Measurements from ENCODE around the gene ANO6. TPM values are rescaled to one million over a fixed set of nuclear protein-coding genes. Genes with fewer than 3 reads are reported as not detected.

The ANO6 gene
- total RNA-seq, 1 donor from 2014 or later, result 49.0 TPM

- peaks cover 14% of the 10 kb centered on the region for H3K36me3 Mint-ChIP-seq
Measured at GRCh38 chr12:45407981-45408728, 192.3 kb downstream of the ANO6 start.

GRCh38 chr12:45408729-45409114 lies 192.8 kb downstream of the ANO6 start:
- H3K9me3 ChIP-seq (ENCODE audit: low read depth), result no peaks in the 10 kb centered on the region
- Mint-ChIP-seq H3K27ac (no peak overlapping the region), H3K4me3 (no peak overlapping the region), H3K36me3 (peaks cover 12% of the 10 kb centered on the region), H3K9me3 (no peaks in the 10 kb centered on the region), H3K4me1 (no peaks in the 10 kb centered on the region), H3K27me3 (ENCODE audit: insufficient read depth, low read depth) (no peaks in the 10 kb centered on the region)
- H3K4me3 ChIP-seq, result no peak overlapping the region
- H3K79me2 ChIP-seq (ENCODE audit: low read depth), result no peaks in the 10 kb centered on the region
- H3F3A ChIP-seq (ENCODE audit: low read depth), result no peaks in the 10 kb centered on the region
- DNase-seq (ENCODE audit: low spot score), result no peak
- H2AFZ ChIP-seq (replicated peaks), result no peak overlapping the region
- no peaks in the 10 kb centered on the region for H3K4me1 ChIP-seq
- H3K9ac ChIP-seq, result no peak overlapping the region
- no peak overlapping the region for H3K4me2 ChIP-seq
- no peaks in the 10 kb centered on the region for H4K20me1 ChIP-seq (ENCODE audit: low read depth)
- H3K27ac ChIP-seq, result no peak overlapping the region
- peaks cover 5% of the 10 kb centered on the region for H3K36me3 ChIP-seq
- H3K27me3 ChIP-seq, result no peaks in the 10 kb centered on the region
- TF ChIP-seq EZH2phosphoT487 (IDR thresholded peaks at IDR 0.05) (no peak), EZH2 (IDR thresholded peaks at IDR 0.05) (no peak), CTCF (IDR thresholded peaks at IDR 0.05) (no peak)

More at GRCh38 chr12:45407981-45408728, 192.3 kb downstream of the ANO6 start:
- H3K27me3 Mint-ChIP-seq (ENCODE audit: insufficient read depth, low read depth), result no peaks in the 10 kb centered on the region
- Histone ChIP-seq H2AFZ (replicated peaks) (no peak overlapping the region), H3K9ac (no peak overlapping the region), H3F3A (ENCODE audit: low read depth) (no peaks in the 10 kb centered on the region), H3K4me1 (no peaks in the 10 kb centered on the region), H3K36me3 (peaks cover 7% of the 10 kb centered on the region), H3K79me2 (ENCODE audit: low read depth) (no peaks in the 10 kb centered on the region), H3K4me2 (no peak overlapping the region), H4K20me1 (ENCODE audit: low read depth) (no peaks in the 10 kb centered on the region), H3K27me3 (no peaks in the 10 kb centered on the region), H3K9me3 (ENCODE audit: low read depth) (no peaks in the 10 kb centered on the region), H3K27ac (no peak overlapping the region), H3K4me3 (no peak overlapping the region)
- DNase-seq (ENCODE audit: low spot score), result no peak
- no peak for TF ChIP-seq EZH2 (IDR thresholded peaks at IDR 0.05)
- no peak for TF ChIP-seq CTCF (IDR thresholded peaks at IDR 0.05)
- TF ChIP-seq EZH2phosphoT487 (IDR thresholded peaks at IDR 0.05), result no peak
- H3K9me3 Mint-ChIP-seq, result no peaks in the 10 kb centered on the region
- no peak overlapping the region for H3K27ac Mint-ChIP-seq
- H3K4me1 Mint-ChIP-seq, result no peaks in the 10 kb centered on the region
- H3K4me3 Mint-ChIP-seq, result no peak overlapping the region

GRCh38 chr12:45409966-45410365 lies 194.1 kb downstream of the ANO6 start:
- H3K27ac Mint-ChIP-seq, result no peak overlapping the region
- Histone ChIP-seq H3K36me3 (no peaks in the 10 kb centered on the region), H3K4me2 (no peak overlapping the region)

More at GRCh38 chr12:45409966-45410365, 194.1 kb downstream of the ANO6 start:
- H3K4me3 ChIP-seq, result no peak overlapping the region
- no peak overlapping the region for H3K9ac ChIP-seq
- no peaks in the 10 kb centered on the region for H3K79me2 ChIP-seq (ENCODE audit: low read depth)
- peaks cover 14% of the 10 kb centered on the region for H3K36me3 Mint-ChIP-seq
- no peak overlapping the region for H3K4me3 Mint-ChIP-seq
- H3K4me1 ChIP-seq, result no peaks in the 10 kb centered on the region
- TF ChIP-seq EZH2phosphoT487 (IDR thresholded peaks at IDR 0.05) (no peak), CTCF (IDR thresholded peaks at IDR 0.05) (no peak), EZH2 (IDR thresholded peaks at IDR 0.05) (no peak)
- H3K27me3 Mint-ChIP-seq (ENCODE audit: insufficient read depth, low read depth), result no peaks in the 10 kb centered on the region
- no peak overlapping the region for H2AFZ ChIP-seq (replicated peaks)
- DNase-seq (ENCODE audit: low spot score), result no peak
- H3K9me3 Mint-ChIP-seq, result no peaks in the 10 kb centered on the region
- H3F3A ChIP-seq (ENCODE audit: low read depth), result no peaks in the 10 kb centered on the region
- H3K9me3 ChIP-seq (ENCODE audit: low read depth), result no peaks in the 10 kb centered on the region
- no peaks in the 10 kb centered on the region for H4K20me1 ChIP-seq (ENCODE audit: low read depth)
- H3K27ac ChIP-seq, result no peak overlapping the region
- no peaks in the 10 kb centered on the region for H3K4me1 Mint-ChIP-seq
- no peaks in the 10 kb centered on the region for H3K27me3 ChIP-seq

Data from neural progenitor cell (in vitro differentiated cells).